Heart right ventricle (tissue), 16 donors: ENCODE data around the gene KRTAP9-6. TPM values are rescaled to one million over a fixed set of nuclear protein-coding genes. Genes with fewer than 3 reads are reported as not detected.
A peak's percentile ranks its signal among the peaks of the same experiment; 100 is the strongest.

Experiments
- ATAC-seq, 8 donors: fragments of 200-7000 bp; cut with Tn5 transposase; one replicate each; pipeline ENCODE4 v1.9.1; 2020; ENCODE audit warnings: mild to moderate bottlenecking in 8 of 8, moderate library complexity in 8 of 8, moderate number of reproducible peaks in 1 of 8
- DNase-seq, 2 donors: peaks; one replicate each; pipeline ENCODE4 v3.0.0-alpha.2; 2020
- H3K27ac ChIP-seq, 10 donors: fragments of 200-600 bp; sonication (generic) in 2 of 10; one replicate each; pipeline versions ENCODE4 v1.5.0 to v1.8.0; 2020 to 2022; ENCODE audit warnings: mild to moderate bottlenecking in 3 of 10
- H3K27me3 ChIP-seq, 7 donors: fragments of 200-600 bp; one replicate each; pipeline ENCODE4 v1.8.0; 2021 to 2022; ENCODE audit warnings: mild to moderate bottlenecking in 2 of 7
- H3K36me3 ChIP-seq, 9 donors: fragments of 200-600 bp; sonication (generic) in 1 of 9; one replicate each; pipeline versions ENCODE4 v1.5.0 to v1.8.0; 2020 to 2022; ENCODE audit warnings: mild to moderate bottlenecking in 2 of 9
- H3K4me1 ChIP-seq, 9 donors: fragments of 200-600 bp; sonication (generic) in 1 of 9; one replicate each; pipeline versions ENCODE4 v1.5.0 to v1.8.0; 2020 to 2022; ENCODE audit warnings: mild to moderate bottlenecking in 4 of 9
- H3K4me3 ChIP-seq, 10 donors: fragments of 200-600 bp; sonication (generic) in 2 of 10; one replicate each; pipeline versions ENCODE4 v1.5.0 to v1.8.0; 2020 to 2022; ENCODE audit warnings: mild to moderate bottlenecking in 7 of 10, moderate library complexity in 2 of 10
- H3K9me3 ChIP-seq, 11 donors: fragments of 200-600 bp in 10 of 11; sonication (generic) in 2 of 11; one replicate each; pipeline versions ENCODE4 v1.5.0 to v1.8.0; 2013 to 2022; ENCODE audit warnings: mild to moderate bottlenecking in 2 of 11, control low read depth in 1 of 11, moderate library complexity in 1 of 11
- CTCF ChIP-seq, 9 donors: fragments of 200-600 bp; sonication (generic) in 2 of 9; IDR thresholded peaks; one replicate each; pipeline versions ENCODE4 v1.5.0 to v1.8.0; 2021 to 2022; ENCODE audit warnings: antibody characterized with exemption in 9 of 9, mild to moderate bottlenecking in 5 of 9, moderate library complexity in 1 of 9
- WGBS, 2 donors: extraction: QIAGEN DNeasy Blood & Tissue Kit; methylation state at CpG; one replicate each; pipeline ENCODE4 v1.1.7; 2013; ENCODE audit warnings: inconsistent platforms in 1 of 2; 5-methylcytosine and 5-hydroxymethylcytosine counted together
- intact Hi-C, 10 donors: fragments of 100-400 bp; cut with DNase I; formaldehyde crosslinking; loops; one replicate each; pipeline versions ENCODE4 v1.11.1 to v1.14.2; 2022
- polyA plus RNA-seq, 2 donors: library from polyadenylated mRNA; stranded (reverse); fragments of 200-250 nt; gene quantifications; one replicate each; pipeline ENCODE4 v1.2.3, GENCODE V29; 2013
- total RNA-seq, 10 donors: library from RNA; stranded (reverse); fragmentation: NEBNext Ultra II Directional in 3 of 10; extraction: Animal tissue kit (Norgen Biotek cat#: 25700) in 3 of 10; gene quantifications; one replicate each; pipeline versions ENCODE4 v1.2.1 to v1.2.4, GENCODE V29; 2021 to 2023
- donor health status: Arrhythmogenic right ventricular cardiomyopathy.
- donor health status: ischemic (EF 13 %, LVEDD 7.1; RV severe dilation, severe dysfunction).
- donor health status: healthy with polysubstance abuse.
- donor health status: DM: no; HTN: yes; CAD: no.
- donor health status: DM: no; HTN: no; CAD: no.
- donor health status: ischemic (EF 25% LVEDD 6.9; RV normal size, moderate dysfunction).
- donor health status: ischemic (EF 25% LVEDD 5.7; RV mildly dilated, moderate dysfunction).
- donor health status: healthy.
- donor health status: DM: yes; HTN: yes; CAD: no.
- donor health status: Ischemic cardiomyopathy.
- donor health status: ischemic (EF 35%, LVEDD 5.7; RV mildly dilated, moderate dysfunction).
- donor health status: nonischemic (EF 11% LVEDD 7.7; RV severe dilation, severe dysfunction).
- donor health status: DM: yes; HTN: yes; CAD: no.
- donor health status: PGD.
- donor health status: ischemic (EF 29% LVEDD 5.4; RV normal size, mild dysfunction).
- donor health status: nonischemic (EF 23%, LVEDD 6.1; RV moderate dilation, normal function).

Gene KRTAP9-6
- total and polyA plus RNA-seq, 12 donors = not detected

GRCh38 chr17:41308251-41308917, 43.2 kb downstream of the KRTAP9-6 start:
- H3K27me3 ChIP-seq = peaks cover 0 to 28% (median 8%) of the 10 kb centered on the region in 7 donors
- 48 to 68% methylated on average over 10 of the region's 10 CpGs for WGBS, 2 donors
- ATAC-seq = peak; percentile 84 to 95 (median 90)

GRCh38 chr17:41308918-41309359, 43.8 kb downstream of the KRTAP9-6 start, which contains the start of gene KRTAP16-1:
TSS of gene KRTAP16-1 (minus strand) at chr17:41309309. CDS start at chr17:41309253, 56 bp downstream.
- no peak for DNase-seq
- no peaks in the 10 kb centered on the region for H3K9me3 ChIP-seq
- 66 to 71% methylated on average over 7 of the region's 7 CpGs for WGBS, 2 donors
- peak within 1 kb of the TSS in 2 of 10 donors; percentile 14 to 24 for H3K4me3 ChIP-seq
- H3K36me3 ChIP-seq = no peaks in the 10 kb centered on the region
- H3K27ac ChIP-seq = peak within 1 kb of the TSS in 3 of 10 donors; percentile 3 to 85 (median 34)
- peaks cover 0 to 26% (median 4%) of the 10 kb centered on the region in 9 donors for H3K4me1 ChIP-seq
- intact Hi-C loops = loop anchor here in 1 of 10 donors (10.0 kb wide), 1 partner anchor 186 kb away; no protein-coding TSS in a partner anchor
- peaks cover 0 to 31% (median 8%) of the 10 kb centered on the region in 7 donors for H3K27me3 ChIP-seq
- TF ChIP-seq CTCF (IDR thresholded peaks at IDR 0.05) = no peak
- ATAC-seq = peak in 3 of 8 donors; percentile 22 to 36 (median 26)

More at GRCh38 chr17:41308251-41308917, 43.2 kb downstream of the KRTAP9-6 start:
- peak overlapping the region in 2 of 10 donors; percentile 14 to 24 for H3K4me3 ChIP-seq
- peak; percentile 34 to 70 for DNase-seq
- intact Hi-C loops = loop anchor here in 1 of 10 donors (10.0 kb wide), 1 partner anchor 186 kb away; no protein-coding TSS in a partner anchor
- no peaks in the 10 kb centered on the region for H3K36me3 ChIP-seq
- peaks cover 0 to 26% (median 4%) of the 10 kb centered on the region in 9 donors for H3K4me1 ChIP-seq
- peak overlapping the region in 3 of 10 donors; percentile 3 to 85 (median 34) for H3K27ac ChIP-seq
- H3K9me3 ChIP-seq = no peaks in the 10 kb centered on the region
- no peak for TF ChIP-seq CTCF (IDR thresholded peaks at IDR 0.05)

- DNase-seq (no peak), ATAC-seq (no peak)
- H3K9me3 ChIP-seq = no peaks in the 10 kb centered on the region
- H3K36me3 ChIP-seq = no peaks in the 10 kb centered on the region
- no peak for TF ChIP-seq CTCF (IDR thresholded peaks at IDR 0.05)
- peaks cover 0 to 41% (median 28%) of the 10 kb centered on the region in 7 donors for H3K27me3 ChIP-seq
- intact Hi-C loops = no loop called here
- H3K27ac ChIP-seq = no peak overlapping the region
- H3K4me1 ChIP-seq = peaks cover 0 to 26% (median 4%) of the 10 kb centered on the region in 9 donors
- WGBS, 2 donors = 35 to 66% methylated on average over 1 of the region's 1 CpG
- no peak overlapping the region for H3K4me3 ChIP-seq
Measured at GRCh38 chr17:41311111-41311510, 45.9 kb downstream of the KRTAP9-6 start.

GRCh38 chr17:41315204-41315794, 50.1 kb downstream of the KRTAP9-6 start, which contains the start of gene KRTAP17-1:
TSS of gene KRTAP17-1 (minus strand) at chr17:41315710. CDS start at chr17:41315650, 60 bp downstream.
- intact Hi-C loops = no loop called here
- peaks cover 0 to 40% (median 26%) of the 10 kb centered on the region in 7 donors for H3K27me3 ChIP-seq

More at GRCh38 chr17:41315204-41315794, 50.1 kb downstream of the KRTAP9-6 start, which contains the start of gene KRTAP17-1:
- no peak for DNase-seq
- H3K36me3 ChIP-seq = no peaks in the 10 kb centered on the region
- 80% methylated on average over 24 of the region's 24 CpGs for WGBS, 2 donors
- TF ChIP-seq CTCF (IDR thresholded peaks at IDR 0.05) = no peak
- no peak within 1 kb of the TSS for H3K27ac ChIP-seq
- H3K4me3 ChIP-seq = no peak within 1 kb of the TSS
- H3K9me3 ChIP-seq = peaks cover 0 to 15% (median 7%) of the 10 kb centered on the region in 11 donors
- H3K4me1 ChIP-seq = no peaks in the 10 kb centered on the region
- ATAC-seq = no peak
